Endothelial cell of umbilical vein (primary cell): Measurements from ENCODE around the gene SOHLH1.

ENCODE experiments used
- EZH2 ChIP-seq: IDR thresholded peaks from 2 replicates; pipeline ENCODE4 v1.6.1; 2012; ENCODE audit warnings: borderline replicate concordance, low read depth, mild to moderate bottlenecking, moderate library complexity, low read length, inconsistent platforms; ENCODE audit not compliant: severe bottlenecking
- GATA2 ChIP-seq: IDR thresholded peaks from 2 replicates; pipeline ENCODE4 v1.7.0; 2011; ENCODE audit warnings: low read depth, mild to moderate bottlenecking, moderate library complexity, mixed read lengths, low read length; ENCODE audit not compliant: insufficient read length, insufficient read depth
- JUN ChIP-seq: IDR thresholded peaks from 2 replicates; pipeline ENCODE4 v1.6.1; 2011; ENCODE audit warnings: borderline replicate concordance, low read depth; ENCODE audit not compliant: insufficient read length, insufficient read depth
- MYC ChIP-seq: IDR thresholded peaks from one replicate; pipeline ENCODE4 v1.6.1; 2011; ENCODE audit warnings: mild to moderate bottlenecking, low read depth, low read length
- POLR2A ChIP-seq: IDR thresholded peaks from 2 replicates; pipeline ENCODE4 v1.6.1; 2012; ENCODE audit warnings: low read depth, mild to moderate bottlenecking, control low read depth, low read length
- POLR2AphosphoS5 ChIP-seq: IDR thresholded peaks from 2 replicates; pipeline ENCODE4 v1.6.1; 2012; ENCODE audit warnings: low read depth, mild to moderate bottlenecking, control low read depth, low read length, moderate library complexity; ENCODE audit not compliant: insufficient read depth
- TF ChIP-seq, protein P1 (sequence below), 2 donors: IDR thresholded peaks; 1 replicate in 1 of 2; 2 replicates in 1 of 2; pipeline ENCODE4 v1.5.1; 2011; ENCODE audit warnings: low read length in 2 of 2, mild to moderate bottlenecking in 2 of 2, moderate library complexity in 2 of 2, control low read depth in 1 of 2, inconsistent platforms in 1 of 2, low read depth in 1 of 2; ENCODE audit not compliant: insufficient read depth in 1 of 2; ENCODE audit errors: extremely low read depth in 1 of 2
- TF ChIP-seq, protein P2 (sequence below): IDR thresholded peaks from 2 replicates; pipeline ENCODE4 v1.6.1; 2011; ENCODE audit not compliant: insufficient read depth, insufficient read length

DNA sequence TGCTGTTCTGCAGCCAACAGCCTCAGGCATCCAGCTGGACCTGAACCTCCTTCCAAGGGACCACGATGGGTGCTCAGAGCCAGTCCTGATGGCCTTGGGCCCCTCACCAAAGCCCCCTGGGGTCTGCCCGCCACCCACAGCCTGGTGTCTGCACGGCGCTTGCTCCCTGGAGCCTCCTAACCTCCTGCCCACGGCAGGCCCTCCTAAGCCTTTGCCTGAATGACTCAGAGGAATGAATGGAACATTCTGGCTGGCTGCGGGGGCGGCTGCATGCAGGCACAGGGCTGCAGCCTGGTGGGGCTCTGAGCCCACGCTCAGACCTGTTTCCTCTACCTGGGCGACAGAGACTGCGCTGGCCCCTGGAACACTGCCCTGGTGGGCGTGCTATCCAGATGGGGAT lies 6.9 kb downstream of the SOHLH1 start:
- no peak for TF ChIP-seq POLR2A
- no peak for TF ChIP-seq MYC
- TF ChIP-seq, protein P1, sequence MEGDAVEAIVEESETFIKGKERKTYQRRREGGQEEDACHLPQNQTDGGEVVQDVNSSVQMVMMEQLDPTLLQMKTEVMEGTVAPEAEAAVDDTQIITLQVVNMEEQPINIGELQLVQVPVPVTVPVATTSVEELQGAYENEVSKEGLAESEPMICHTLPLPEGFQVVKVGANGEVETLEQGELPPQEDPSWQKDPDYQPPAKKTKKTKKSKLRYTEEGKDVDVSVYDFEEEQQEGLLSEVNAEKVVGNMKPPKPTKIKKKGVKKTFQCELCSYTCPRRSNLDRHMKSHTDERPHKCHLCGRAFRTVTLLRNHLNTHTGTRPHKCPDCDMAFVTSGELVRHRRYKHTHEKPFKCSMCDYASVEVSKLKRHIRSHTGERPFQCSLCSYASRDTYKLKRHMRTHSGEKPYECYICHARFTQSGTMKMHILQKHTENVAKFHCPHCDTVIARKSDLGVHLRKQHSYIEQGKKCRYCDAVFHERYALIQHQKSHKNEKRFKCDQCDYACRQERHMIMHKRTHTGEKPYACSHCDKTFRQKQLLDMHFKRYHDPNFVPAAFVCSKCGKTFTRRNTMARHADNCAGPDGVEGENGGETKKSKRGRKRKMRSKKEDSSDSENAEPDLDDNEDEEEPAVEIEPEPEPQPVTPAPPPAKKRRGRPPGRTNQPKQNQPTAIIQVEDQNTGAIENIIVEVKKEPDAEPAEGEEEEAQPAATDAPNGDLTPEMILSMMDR (IDR thresholded peaks at IDR 0.05; ENCODE audit: extremely low read depth in 1 of 2, insufficient read depth in 1 of 2, low read depth in 1 of 2, low read length in 2 of 2): no peak
- no peak for TF ChIP-seq JUN
- no peak for TF ChIP-seq POLR2AphosphoS5
- no peak for TF ChIP-seq EZH2
- TF ChIP-seq, protein P2, sequence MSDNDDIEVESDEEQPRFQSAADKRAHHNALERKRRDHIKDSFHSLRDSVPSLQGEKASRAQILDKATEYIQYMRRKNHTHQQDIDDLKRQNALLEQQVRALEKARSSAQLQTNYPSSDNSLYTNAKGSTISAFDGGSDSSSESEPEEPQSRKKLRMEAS: no peak
- TF ChIP-seq GATA2: no peak
